ENCODE data around the gene NRN1L. TPM values are rescaled to one million over a fixed set of nuclear protein-coding genes. Genes with fewer than 3 reads are reported as not detected.

NRN1L gene
- total and polyA plus RNA-seq, 2 donors (not counting 1 experiment from before 2014, with no cell fraction given): 0.10 to 0.17 TPM

DNA sequence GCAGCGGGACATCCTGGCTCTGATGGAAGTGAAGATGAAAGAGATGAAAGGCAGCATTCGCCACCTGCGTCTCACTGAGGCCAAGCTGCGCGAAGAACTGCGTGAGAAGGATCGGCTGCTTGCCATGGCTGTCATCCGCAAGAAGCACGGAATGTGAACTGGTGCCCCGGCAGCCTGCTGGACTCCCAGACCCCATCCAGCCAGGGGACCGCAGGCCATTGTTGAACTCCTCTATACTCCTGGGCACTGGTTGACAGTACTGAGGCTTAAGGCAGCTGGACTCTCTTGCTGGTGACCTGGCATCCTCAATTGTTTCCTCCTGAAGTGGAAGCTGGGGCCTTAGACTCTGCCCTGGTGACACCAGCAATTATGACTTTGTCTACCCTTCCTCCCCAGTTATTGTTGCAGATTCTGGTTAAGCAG is 41.3 kb upstream of the NRN1L start:
- peak in 1 of 2 donors; percentile 28 for DNase-seq (ENCODE audit: low read depth in 2 of 2)
- Histone ChIP-seq H3K4me3 (replicated peaks in 1 of 4; ENCODE audit: control extremely low read depth in 1 of 4, insufficient read depth in 1 of 4, low read depth in 3 of 4, low read length in 4 of 4) (peak overlapping the region; percentile 65 to 94 (median 83)), H3K36me3 (ENCODE audit: control insufficient read depth, insufficient read depth, low read length) (no peaks in the 10 kb centered on the region), H4K20me1 (ENCODE audit: control insufficient read depth, extremely low read depth, insufficient read depth, low read length) (no peaks in the 10 kb centered on the region), H3K79me2 (ENCODE audit: control insufficient read depth, insufficient read depth, low read length) (peaks cover 38% of the 10 kb centered on the region), H3K27ac (ENCODE audit: insufficient read depth, low read length) (peak overlapping the region; percentile 97), H2AFZ (ENCODE audit: low read length) (peak overlapping the region; percentile 32), H3K9me3 (ENCODE audit: control insufficient read depth, insufficient read depth, low read depth, low read length) (no peaks in the 10 kb centered on the region), H3K9ac (ENCODE audit: insufficient read depth, low read length) (peak overlapping the region; percentile 91), H3K4me1 (ENCODE audit: control insufficient read depth, extremely low read depth, insufficient read depth, low read length) (peaks cover 19% of the 10 kb centered on the region), H3K4me2 (ENCODE audit: extremely low read depth, insufficient read depth, low read length) (peak overlapping the region; percentile 89), H3K27me3 (ENCODE audit: control insufficient read depth, insufficient read depth, low read length) (no peaks in the 10 kb centered on the region)
- no peak for TF ChIP-seq EZH2 (IDR thresholded peaks at IDR 0.05; ENCODE audit: low read length, missing control alignments)
- TF ChIP-seq, protein P1, sequence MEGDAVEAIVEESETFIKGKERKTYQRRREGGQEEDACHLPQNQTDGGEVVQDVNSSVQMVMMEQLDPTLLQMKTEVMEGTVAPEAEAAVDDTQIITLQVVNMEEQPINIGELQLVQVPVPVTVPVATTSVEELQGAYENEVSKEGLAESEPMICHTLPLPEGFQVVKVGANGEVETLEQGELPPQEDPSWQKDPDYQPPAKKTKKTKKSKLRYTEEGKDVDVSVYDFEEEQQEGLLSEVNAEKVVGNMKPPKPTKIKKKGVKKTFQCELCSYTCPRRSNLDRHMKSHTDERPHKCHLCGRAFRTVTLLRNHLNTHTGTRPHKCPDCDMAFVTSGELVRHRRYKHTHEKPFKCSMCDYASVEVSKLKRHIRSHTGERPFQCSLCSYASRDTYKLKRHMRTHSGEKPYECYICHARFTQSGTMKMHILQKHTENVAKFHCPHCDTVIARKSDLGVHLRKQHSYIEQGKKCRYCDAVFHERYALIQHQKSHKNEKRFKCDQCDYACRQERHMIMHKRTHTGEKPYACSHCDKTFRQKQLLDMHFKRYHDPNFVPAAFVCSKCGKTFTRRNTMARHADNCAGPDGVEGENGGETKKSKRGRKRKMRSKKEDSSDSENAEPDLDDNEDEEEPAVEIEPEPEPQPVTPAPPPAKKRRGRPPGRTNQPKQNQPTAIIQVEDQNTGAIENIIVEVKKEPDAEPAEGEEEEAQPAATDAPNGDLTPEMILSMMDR (conservative IDR thresholded peaks at IDR 0.05 in 1 of 2, IDR thresholded peaks at IDR 0.05 in 1 of 2; ENCODE audit: low read depth in 1 of 2, low read length in 2 of 2): no peak

DNA sequence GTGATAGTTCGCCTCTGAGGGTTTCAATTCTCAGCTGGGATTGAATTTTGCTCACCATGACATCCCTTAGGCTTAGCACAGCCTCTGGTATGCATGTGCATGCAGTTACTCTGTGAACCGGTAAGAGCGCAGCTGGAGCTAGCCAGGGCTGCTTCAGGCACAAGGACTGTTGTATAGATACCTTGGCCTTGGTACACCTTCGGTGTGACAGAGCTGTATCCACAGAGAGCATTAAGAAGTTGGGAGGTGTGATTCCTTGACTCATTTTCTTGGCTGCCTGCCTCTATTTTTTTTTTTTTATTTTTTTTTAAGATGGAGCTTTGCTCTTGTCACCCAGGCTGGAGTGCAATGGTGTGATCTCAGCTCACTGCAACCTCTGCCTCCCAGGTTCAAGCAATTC is 40.2 kb upstream of the NRN1L start:
- DNase-seq (ENCODE audit: low read depth in 2 of 2): peak in 1 of 2 donors; percentile 26
- Histone ChIP-seq H3K36me3 (ENCODE audit: control insufficient read depth, insufficient read depth, low read length) (no peaks in the 10 kb centered on the region), H3K79me2 (ENCODE audit: control insufficient read depth, insufficient read depth, low read length) (peaks cover 48% of the 10 kb centered on the region), H3K9ac (ENCODE audit: insufficient read depth, low read length) (no peak overlapping the region), H3K4me2 (ENCODE audit: extremely low read depth, insufficient read depth, low read length) (peak overlapping the region; percentile 89), H4K20me1 (ENCODE audit: control insufficient read depth, extremely low read depth, insufficient read depth, low read length) (no peaks in the 10 kb centered on the region), H2AFZ (ENCODE audit: low read length) (no peak overlapping the region), H3K27me3 (ENCODE audit: control insufficient read depth, insufficient read depth, low read length) (no peaks in the 10 kb centered on the region), H3K4me1 (ENCODE audit: control insufficient read depth, extremely low read depth, insufficient read depth, low read length) (peaks cover 19% of the 10 kb centered on the region), H3K9me3 (ENCODE audit: control insufficient read depth, insufficient read depth, low read depth, low read length) (no peaks in the 10 kb centered on the region), H3K27ac (ENCODE audit: insufficient read depth, low read length) (peak overlapping the region; percentile 17), H3K4me3 (replicated peaks in 1 of 4; ENCODE audit: control extremely low read depth in 1 of 4, insufficient read depth in 1 of 4, low read depth in 3 of 4, low read length in 4 of 4) (peak overlapping the region in 2 of 4 experiments; percentile 78 to 88)
- TF ChIP-seq, protein P1 (conservative IDR thresholded peaks at IDR 0.05 in 1 of 2, IDR thresholded peaks at IDR 0.05 in 1 of 2; ENCODE audit: low read depth in 1 of 2, low read length in 2 of 2): peak in 1 of 2 donors; percentile 1
- TF ChIP-seq EZH2 (IDR thresholded peaks at IDR 0.05; ENCODE audit: low read length, missing control alignments): no peak

- DNase-seq (ENCODE audit: low read depth in 2 of 2): no peak
- Histone ChIP-seq H3K4me1 (ENCODE audit: control insufficient read depth, extremely low read depth, insufficient read depth, low read length) (peaks cover 19% of the 10 kb centered on the region), H3K9me3 (ENCODE audit: control insufficient read depth, insufficient read depth, low read depth, low read length) (no peaks in the 10 kb centered on the region), H3K4me2 (ENCODE audit: extremely low read depth, insufficient read depth, low read length) (peak overlapping the region; percentile 85), H4K20me1 (ENCODE audit: control insufficient read depth, extremely low read depth, insufficient read depth, low read length) (no peaks in the 10 kb centered on the region), H2AFZ (ENCODE audit: low read length) (no peak overlapping the region), H3K9ac (ENCODE audit: insufficient read depth, low read length) (peak overlapping the region; percentile 82), H3K36me3 (ENCODE audit: control insufficient read depth, insufficient read depth, low read length) (no peaks in the 10 kb centered on the region), H3K27ac (ENCODE audit: insufficient read depth, low read length) (peak overlapping the region; percentile 86), H3K79me2 (ENCODE audit: control insufficient read depth, insufficient read depth, low read length) (peaks cover 53% of the 10 kb centered on the region), H3K27me3 (ENCODE audit: control insufficient read depth, insufficient read depth, low read length) (no peaks in the 10 kb centered on the region), H3K4me3 (replicated peaks in 1 of 4; ENCODE audit: control extremely low read depth in 1 of 4, insufficient read depth in 1 of 4, low read depth in 3 of 4, low read length in 4 of 4) (peak overlapping the region; percentile 69 to 91 (median 76))
- TF ChIP-seq EZH2 (IDR thresholded peaks at IDR 0.05; ENCODE audit: low read length, missing control alignments): no peak
- TF ChIP-seq, protein P1 (conservative IDR thresholded peaks at IDR 0.05 in 1 of 2, IDR thresholded peaks at IDR 0.05 in 1 of 2; ENCODE audit: low read depth in 1 of 2, low read length in 2 of 2): no peak
Measured at GRCh38 chr16:67845291-67846062, 39.2 kb upstream of the NRN1L start.
